ENCODE results near the gene SYVN1.

GRCh38 chr11:65157336-65157735 is 23.0 kb upstream of the SYVN1 start:
- TF ChIP-seq POLR2A (IDR thresholded peaks at IDR 0.05) (no peak), CTCF (IDR thresholded peaks at IDR 0.05) (no peak)
